ENCODE results near the gene DPH5.

DNA sequence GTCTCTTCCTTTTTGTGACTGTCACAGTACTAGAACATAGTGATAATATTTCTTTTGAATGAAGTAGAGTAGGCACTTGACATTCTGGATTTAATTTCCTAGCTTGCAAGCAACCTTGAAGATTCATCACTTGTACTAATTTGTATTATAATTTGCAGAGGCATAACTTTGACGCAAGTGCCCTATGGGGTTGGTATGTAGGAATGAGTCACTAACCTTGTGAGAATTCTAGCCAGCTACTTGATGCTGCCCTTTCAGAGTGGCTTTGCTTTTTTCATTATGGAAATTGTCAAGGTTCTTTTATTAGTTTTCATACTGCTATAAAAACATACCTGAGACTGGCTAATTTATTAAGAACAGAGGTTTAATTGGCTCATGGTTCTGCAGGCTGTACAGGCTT lies 13.7 kb upstream of the DPH5 start:
- TF ChIP-seq, protein P1, sequence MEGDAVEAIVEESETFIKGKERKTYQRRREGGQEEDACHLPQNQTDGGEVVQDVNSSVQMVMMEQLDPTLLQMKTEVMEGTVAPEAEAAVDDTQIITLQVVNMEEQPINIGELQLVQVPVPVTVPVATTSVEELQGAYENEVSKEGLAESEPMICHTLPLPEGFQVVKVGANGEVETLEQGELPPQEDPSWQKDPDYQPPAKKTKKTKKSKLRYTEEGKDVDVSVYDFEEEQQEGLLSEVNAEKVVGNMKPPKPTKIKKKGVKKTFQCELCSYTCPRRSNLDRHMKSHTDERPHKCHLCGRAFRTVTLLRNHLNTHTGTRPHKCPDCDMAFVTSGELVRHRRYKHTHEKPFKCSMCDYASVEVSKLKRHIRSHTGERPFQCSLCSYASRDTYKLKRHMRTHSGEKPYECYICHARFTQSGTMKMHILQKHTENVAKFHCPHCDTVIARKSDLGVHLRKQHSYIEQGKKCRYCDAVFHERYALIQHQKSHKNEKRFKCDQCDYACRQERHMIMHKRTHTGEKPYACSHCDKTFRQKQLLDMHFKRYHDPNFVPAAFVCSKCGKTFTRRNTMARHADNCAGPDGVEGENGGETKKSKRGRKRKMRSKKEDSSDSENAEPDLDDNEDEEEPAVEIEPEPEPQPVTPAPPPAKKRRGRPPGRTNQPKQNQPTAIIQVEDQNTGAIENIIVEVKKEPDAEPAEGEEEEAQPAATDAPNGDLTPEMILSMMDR (IDR thresholded peaks at IDR 0.05; ENCODE audit: low read depth, low read length) = no peak
- TF ChIP-seq, protein P2, sequence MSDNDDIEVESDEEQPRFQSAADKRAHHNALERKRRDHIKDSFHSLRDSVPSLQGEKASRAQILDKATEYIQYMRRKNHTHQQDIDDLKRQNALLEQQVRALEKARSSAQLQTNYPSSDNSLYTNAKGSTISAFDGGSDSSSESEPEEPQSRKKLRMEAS (IDR thresholded peaks at IDR 0.05; ENCODE audit: low read depth, low read length) = no peak
- TF ChIP-seq POLR2A (IDR thresholded peaks at IDR 0.05; ENCODE audit: extremely low read depth, insufficient read length) (no peak), MYC (IDR thresholded peaks at IDR 0.05; ENCODE audit: low read depth, low read length) (no peak)

Data from NB4 (cell line).